Subcutaneous abdominal adipose tissue (tissue), 5 donors: ENCODE results near the gene ZNF217.
"Not testable (repeated sequence)": the region's sequence is repeated elsewhere in the genome, so short reads cannot be mapped to it uniquely, and the experiment has no call there.

Experiments
- H3K27ac ChIP-seq: one replicate; pipeline ENCODE4 v1.7.0; 2013; ENCODE audit warnings: low read depth, mild to moderate bottlenecking, inconsistent platforms, low read length, moderate library complexity
- H3K27me3 ChIP-seq, 5 donors: one replicate each; pipeline ENCODE4 v1.7.0; 2013; ENCODE audit warnings: low read length in 5 of 5, inconsistent platforms in 1 of 5; ENCODE audit not compliant: control insufficient read depth in 5 of 5, insufficient read depth in 4 of 5
- H3K36me3 ChIP-seq, 5 donors: one replicate each; pipeline ENCODE4 v1.7.0; 2013; ENCODE audit warnings: low read length in 5 of 5; ENCODE audit not compliant: control insufficient read depth in 5 of 5, insufficient read depth in 5 of 5
- H3K4me1 ChIP-seq, 5 donors: one replicate each; pipeline ENCODE4 v1.7.0; 2013; ENCODE audit warnings: low read length in 5 of 5, mild to moderate bottlenecking in 3 of 5, moderate library complexity in 1 of 5; ENCODE audit not compliant: control insufficient read depth in 5 of 5, insufficient read depth in 5 of 5
- H3K4me3 ChIP-seq, 5 donors: one replicate each; pipeline ENCODE4 v1.7.0; 2013; ENCODE audit warnings: low read length in 5 of 5, low read depth in 1 of 5
- H3K9ac ChIP-seq, 5 donors: one replicate each; pipeline ENCODE4 v1.7.0; 2013; ENCODE audit warnings: low read length in 5 of 5, mild to moderate bottlenecking in 4 of 5, moderate library complexity in 3 of 5
- H3K9me3 ChIP-seq, 5 donors: one replicate each; pipeline ENCODE4 v1.7.0; 2013; ENCODE audit warnings: low read length in 5 of 5; ENCODE audit not compliant: control insufficient read depth in 5 of 5
- donor health status: healthy.
- donor health status: healthy.
- donor health status: healthy.
- donor health status: healthy.
- donor health status: healthy.

ZNF217 gene

DNA sequence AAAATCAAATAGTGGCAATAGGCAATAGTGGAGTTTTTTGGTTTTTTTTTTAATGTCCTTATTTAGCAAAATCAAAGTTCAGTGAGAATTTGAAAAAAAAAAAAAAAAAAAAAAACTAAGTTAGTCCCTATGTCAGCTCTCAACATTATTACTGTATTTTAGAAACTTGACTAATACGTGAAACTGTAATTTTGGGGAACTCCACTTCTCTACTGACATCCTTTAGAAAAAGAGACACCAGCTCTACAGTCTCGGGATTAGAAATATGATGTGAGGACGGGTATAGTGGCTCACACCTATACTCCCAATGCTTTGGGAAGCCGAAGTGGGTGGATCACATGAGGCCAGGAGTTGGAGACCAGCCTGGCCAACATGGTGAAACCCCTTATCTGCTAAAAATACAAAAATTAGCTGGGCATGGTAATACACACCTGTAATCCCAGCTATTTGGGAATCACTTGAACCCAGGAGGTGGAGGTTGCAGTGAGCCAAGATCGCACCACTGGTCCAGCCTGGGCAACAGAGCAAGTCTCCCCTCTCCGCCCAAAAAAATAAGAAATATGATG lies 8.6 kb downstream of the ZNF217 start:
- H3K27me3 ChIP-seq, H3K9me3 ChIP-seq, H3K27ac ChIP-seq, H3K9ac ChIP-seq, H3K4me3 ChIP-seq: not testable (repeated sequence)
- Histone ChIP-seq H3K4me1 (peaks cover 1 to 63% (median 41%) of the 10 kb centered on the region in 5 donors), H3K36me3 (peaks cover 4 to 25% (median 25%) of the 10 kb centered on the region in 5 donors)

DNA sequence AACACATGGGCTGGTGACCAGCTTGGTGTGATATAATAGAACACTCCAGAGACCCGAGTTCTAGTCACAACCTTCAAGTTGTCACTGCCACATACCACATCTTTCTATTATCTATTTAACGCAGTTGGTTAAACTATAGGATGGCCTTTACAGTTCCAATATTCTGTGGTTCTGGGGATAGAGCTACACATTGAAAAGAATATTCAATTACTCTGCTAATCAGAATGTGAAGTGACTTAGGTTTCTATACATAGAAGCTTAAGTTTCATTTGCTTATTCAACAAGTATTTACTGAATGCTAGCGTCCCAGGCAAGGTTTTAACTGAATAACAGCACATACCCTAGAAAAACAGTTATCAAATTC lies 9.1 kb downstream of the ZNF217 start:
- not testable (repeated sequence) for H3K4me3 ChIP-seq, H3K27me3 ChIP-seq, H3K9me3 ChIP-seq, H3K9ac ChIP-seq, H3K27ac ChIP-seq
- Histone ChIP-seq H3K36me3 (peaks cover 4 to 26% (median 25%) of the 10 kb centered on the region in 5 donors), H3K4me1 (peaks cover 1 to 63% (median 43%) of the 10 kb centered on the region in 5 donors)

DNA sequence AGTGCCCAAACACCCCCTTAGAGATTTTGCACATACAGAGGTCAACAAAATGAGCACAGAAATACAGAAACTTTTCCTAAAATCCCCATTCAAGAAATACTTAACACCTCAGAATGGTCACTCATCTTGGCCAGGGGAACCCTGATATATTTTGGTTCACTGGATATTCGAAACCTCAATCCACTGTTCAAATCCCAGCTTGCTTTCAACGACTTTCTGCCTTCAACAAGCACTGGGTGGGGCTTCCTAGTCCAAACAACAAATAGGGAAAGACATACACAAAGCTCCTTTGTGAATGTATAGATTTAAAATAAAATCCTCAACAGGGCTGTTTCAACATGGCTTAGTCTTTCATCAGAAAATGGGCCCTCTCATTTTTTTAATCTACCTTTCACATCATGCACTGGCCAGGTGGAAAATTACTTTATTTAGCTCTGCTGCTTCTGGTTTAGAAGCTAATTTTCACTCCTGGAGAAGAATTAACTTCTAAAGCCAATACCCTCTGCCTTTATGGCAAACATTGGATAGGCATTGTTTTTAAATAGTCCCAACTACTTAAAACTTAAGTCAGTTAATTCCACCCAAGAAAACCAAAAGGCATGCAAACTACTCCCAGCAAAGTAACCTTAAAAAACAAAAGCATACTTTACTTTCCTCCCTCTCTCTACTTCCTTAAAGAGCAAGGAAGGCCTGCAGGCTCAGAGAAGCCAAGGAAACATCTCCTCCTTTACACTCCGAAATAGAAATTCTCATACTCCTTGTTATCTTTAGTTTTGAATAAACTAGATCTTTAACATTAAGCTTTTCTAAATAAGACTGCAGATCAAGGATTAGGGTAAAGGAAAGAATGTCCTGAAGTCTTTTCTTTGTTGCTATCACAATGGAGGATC lies 9.7 kb downstream of the ZNF217 start:
- H3K9ac ChIP-seq, H3K9me3 ChIP-seq, H3K27ac ChIP-seq, H3K4me3 ChIP-seq, H3K27me3 ChIP-seq: not testable (repeated sequence)
- Histone ChIP-seq H3K4me1 (peaks cover 5 to 65% (median 49%) of the 10 kb centered on the region in 5 donors), H3K36me3 (peaks cover 4 to 26% (median 25%) of the 10 kb centered on the region in 5 donors)

DNA sequence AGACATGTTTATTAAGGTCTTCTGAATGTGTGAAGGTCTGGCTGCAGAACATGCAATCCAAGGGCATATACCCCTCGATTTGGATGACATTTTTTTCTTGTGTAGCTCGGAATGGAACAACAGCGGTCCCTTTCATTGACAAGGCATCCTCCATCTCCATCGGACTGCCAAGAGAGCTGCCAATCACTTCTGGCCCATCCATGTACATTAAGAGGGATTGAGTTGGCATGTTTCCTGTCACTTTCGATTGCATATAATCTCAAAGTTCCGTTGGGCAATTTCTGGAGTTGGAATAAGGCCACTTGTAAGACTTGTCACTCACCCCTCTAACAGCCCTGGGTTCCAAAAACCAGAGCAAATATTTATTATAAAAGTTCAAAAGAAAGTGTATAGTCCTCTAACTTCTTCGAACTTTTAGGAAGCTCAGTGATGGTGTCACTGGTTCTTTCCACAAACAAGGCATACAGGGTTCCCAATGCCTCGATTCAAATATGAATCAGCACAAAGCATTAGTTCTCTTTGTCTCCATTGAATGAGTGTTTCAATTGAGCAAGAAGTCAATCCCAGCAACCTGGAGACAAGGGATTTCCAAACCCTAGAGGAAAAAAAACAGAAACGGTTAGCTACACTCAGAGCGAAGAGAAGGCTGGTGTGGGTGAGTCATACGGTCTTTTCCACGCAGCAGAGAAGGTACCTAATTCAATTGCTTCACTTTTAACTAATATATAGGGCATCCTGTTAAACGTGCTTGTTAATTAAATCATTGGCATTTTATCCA lies 10.9 kb downstream of the ZNF217 start:
- peak overlapping the region in 2 of 5 donors; percentile 38 to 50 for H3K9ac ChIP-seq
- H3K4me1 ChIP-seq = peaks cover 5 to 70% (median 51%) of the 10 kb centered on the region in 5 donors
- H3K36me3 ChIP-seq = peaks cover 4 to 29% (median 26%) of the 10 kb centered on the region in 5 donors
- H3K27me3 ChIP-seq = no peaks in the 10 kb centered on the region
- peak overlapping the region in 2 of 5 donors; percentile 4 to 11 for H3K4me3 ChIP-seq
- no peaks in the 10 kb centered on the region for H3K9me3 ChIP-seq
- peak overlapping the region; percentile 90 for H3K27ac ChIP-seq

DNA sequence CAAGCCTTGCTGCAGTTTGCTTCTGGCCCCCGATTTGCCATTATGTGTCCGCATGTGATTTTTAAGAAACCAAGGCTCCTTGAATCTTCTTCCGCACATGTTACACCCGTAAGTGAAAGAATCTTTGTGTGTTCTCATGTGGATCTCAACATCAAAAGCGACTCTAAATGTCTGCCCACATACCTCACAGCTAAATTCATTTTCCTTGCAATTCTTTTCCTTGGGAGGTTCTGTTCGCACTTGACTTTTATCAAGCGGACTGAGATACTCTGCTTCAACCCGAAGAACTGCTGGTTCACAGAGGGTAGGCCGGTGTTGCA lies 11.4 kb downstream of the ZNF217 start:
- Histone ChIP-seq H3K4me1 (peaks cover 5 to 67% (median 50%) of the 10 kb centered on the region in 5 donors), H3K4me3 (peak overlapping the region in 2 of 5 donors; percentile 4 to 11), H3K27me3 (no peaks in the 10 kb centered on the region), H3K27ac (peak overlapping the region; percentile 90), H3K9ac (no peak overlapping the region), H3K9me3 (no peaks in the 10 kb centered on the region), H3K36me3 (peaks cover 4 to 33% (median 26%) of the 10 kb centered on the region in 5 donors)

DNA sequence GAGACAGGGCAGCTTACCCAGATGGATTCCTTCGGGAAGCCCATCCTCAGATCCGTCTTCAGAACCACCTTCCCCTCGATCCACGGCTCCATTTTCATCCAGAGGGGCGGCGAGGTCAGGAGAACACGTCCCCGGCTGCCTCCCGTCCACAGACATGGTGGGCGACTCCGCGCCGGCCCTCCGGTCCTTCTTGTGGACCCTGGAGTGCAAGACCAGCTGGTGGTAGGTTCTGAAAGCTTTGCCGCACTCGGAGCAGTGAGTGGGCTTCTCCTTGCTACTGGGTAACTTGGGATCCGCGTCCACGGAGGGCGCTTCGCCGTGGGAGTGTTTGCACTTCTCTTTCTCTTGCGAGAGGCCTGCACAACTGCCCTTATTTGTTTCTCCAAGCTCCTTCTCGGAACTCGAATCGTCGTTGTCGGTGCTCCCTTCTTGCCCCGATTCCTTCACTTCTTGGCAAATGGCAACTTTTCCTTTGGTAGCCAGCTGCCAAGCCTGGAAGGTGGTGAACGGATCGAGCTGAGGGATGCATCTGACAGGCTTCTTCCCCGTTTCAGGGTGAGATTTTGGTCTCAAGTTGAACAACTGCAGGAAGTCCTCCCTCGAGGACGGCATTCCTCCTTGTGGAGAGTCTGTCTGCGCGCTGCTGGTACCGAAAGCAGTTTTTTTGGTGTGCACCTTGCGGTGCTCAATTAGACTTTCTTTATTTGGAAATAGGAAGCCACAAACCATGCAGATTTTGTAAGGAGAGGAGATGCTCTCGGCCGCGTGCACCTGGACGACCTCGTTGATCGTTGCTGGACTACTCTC lies 12.0 kb downstream of the ZNF217 start:
- H3K9me3 ChIP-seq = no peaks in the 10 kb centered on the region
- H3K36me3 ChIP-seq = peaks cover 9 to 38% (median 32%) of the 10 kb centered on the region in 5 donors
- peak overlapping the region in 1 of 5 donors; percentile 11 for H3K4me3 ChIP-seq
- peaks cover 5 to 63% (median 48%) of the 10 kb centered on the region in 5 donors for H3K4me1 ChIP-seq
- H3K27me3 ChIP-seq = no peaks in the 10 kb centered on the region
- H3K9ac ChIP-seq = peak overlapping the region in 1 of 5 donors; percentile 74
- peak overlapping the region; percentile 90 for H3K27ac ChIP-seq

DNA sequence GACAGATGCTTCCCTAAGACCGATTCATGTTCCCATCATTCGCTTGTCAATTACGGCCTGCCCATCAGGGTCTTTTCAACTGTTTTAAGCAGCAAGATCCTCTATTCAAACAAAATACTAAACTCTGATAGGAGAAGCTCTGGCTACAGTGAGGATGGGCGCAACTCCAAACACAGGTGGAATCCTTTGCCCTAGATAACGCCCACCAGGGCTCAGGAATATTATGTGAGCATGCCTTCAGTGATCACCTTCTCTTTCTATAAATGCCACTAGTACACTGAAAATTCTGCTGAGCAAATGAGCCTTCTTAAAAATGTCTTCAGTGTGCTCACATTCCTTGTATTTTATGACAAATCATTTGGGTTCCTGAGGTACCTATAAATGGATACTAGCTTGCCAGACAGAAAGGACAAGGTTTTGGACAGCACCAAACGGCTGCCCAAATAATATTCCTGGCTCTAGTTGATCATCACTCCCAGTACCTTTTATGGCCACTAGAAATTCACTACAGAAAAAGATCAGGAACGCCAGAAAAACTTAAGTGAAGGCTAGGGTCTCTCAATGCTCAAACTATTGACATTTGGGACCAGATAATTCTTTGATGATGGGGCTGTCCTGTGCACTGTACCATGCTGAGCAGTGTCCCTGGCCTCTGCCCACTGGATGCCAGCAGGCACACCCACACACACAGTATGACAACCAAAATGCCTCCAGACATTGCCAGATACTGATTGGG lies 13.1 kb downstream of the ZNF217 start:
- H3K27me3 ChIP-seq = no peaks in the 10 kb centered on the region
- H3K9ac ChIP-seq = peak overlapping the region; percentile 9 to 85 (median 66)
- no peaks in the 10 kb centered on the region for H3K9me3 ChIP-seq
- H3K4me1 ChIP-seq = peaks cover 5 to 55% (median 43%) of the 10 kb centered on the region in 5 donors
- H3K36me3 ChIP-seq = peaks cover 11 to 49% (median 43%) of the 10 kb centered on the region in 5 donors
- peak overlapping the region in 1 of 5 donors; percentile 12 for H3K4me3 ChIP-seq
- peak overlapping the region; percentile 90 for H3K27ac ChIP-seq

DNA sequence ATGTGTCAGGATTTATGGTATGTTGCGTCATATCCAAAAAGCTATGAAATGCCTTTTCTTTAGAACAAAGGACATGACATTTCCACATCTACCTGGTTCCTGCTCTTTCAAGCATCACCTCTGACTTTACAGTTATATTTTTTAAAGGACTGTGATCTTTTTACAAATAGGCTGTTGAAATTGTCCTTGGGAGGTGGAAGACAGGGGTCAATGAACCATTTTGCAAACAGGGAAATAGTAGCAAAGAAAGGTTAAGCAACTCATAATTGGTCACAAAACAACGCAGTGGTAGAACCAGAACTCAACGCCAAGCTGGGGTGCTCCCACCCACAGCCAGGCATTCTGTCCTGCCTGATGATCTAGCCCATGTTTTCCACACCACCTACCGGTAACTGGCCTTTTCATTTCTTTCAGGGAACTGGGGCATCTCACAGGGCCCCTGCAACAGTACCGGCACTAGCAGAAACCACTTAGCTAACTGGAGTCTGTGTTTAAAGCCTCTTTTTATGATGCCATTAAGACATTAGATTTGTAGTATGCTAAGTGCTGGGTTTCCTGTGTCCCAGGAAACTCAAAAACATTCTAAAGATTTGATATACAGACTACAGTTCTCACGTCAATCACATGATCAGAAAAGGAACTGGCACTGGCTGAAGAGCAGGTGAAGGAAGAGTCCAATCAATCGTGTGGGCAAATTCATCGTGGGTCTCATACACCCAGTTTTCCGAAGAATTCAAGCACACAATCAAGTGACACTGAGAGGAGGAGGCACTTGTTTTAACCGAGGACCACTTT lies 13.9 kb downstream of the ZNF217 start:
- Histone ChIP-seq H3K9me3 (no peaks in the 10 kb centered on the region), H3K36me3 (peaks cover 11 to 57% (median 50%) of the 10 kb centered on the region in 5 donors), H3K9ac (peak overlapping the region; percentile 9 to 85 (median 66)), H3K27ac (peak overlapping the region; percentile 90), H3K4me1 (peaks cover 5 to 50% (median 43%) of the 10 kb centered on the region in 5 donors), H3K27me3 (no peaks in the 10 kb centered on the region), H3K4me3 (peak overlapping the region; percentile 12 to 40 (median 22))
